Measurements from ENCODE around the gene NAGLU. TPM values are rescaled to one million over a fixed set of nuclear protein-coding genes. Genes with fewer than 3 reads are reported as not detected.

The NAGLU gene
- polyA plus RNA-seq, 1 donor (not counting 4 experiments of a cell fraction or from before 2014, with no cell fraction given) = 6.9 TPM

DNA sequence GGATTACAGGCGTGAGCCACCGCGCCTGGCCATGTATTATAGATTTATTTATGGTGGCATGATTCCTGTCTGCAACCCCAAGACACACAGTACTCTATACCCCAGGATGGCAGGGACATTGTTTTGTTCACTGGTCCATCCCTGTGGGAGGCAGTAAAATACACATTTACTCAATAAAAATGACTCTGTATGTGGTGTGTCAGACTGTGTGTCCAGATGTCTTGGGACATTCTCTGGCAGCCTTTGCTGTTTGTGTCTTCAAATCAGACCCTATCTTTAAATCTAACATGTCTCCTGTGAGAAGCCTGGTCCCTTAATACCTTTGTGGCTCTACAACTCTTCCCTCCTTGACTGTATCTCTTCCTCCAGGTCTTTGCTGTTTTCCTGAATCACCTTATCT, 24.2 kb downstream of the NAGLU start:
- Histone ChIP-seq H3K27ac (ENCODE audit: control insufficient read depth, insufficient read depth, low read length) (no peak overlapping the region), H3K9me1 (ENCODE audit: control insufficient read depth, extremely low read depth, insufficient read depth, low read length) (no peaks in the 10 kb centered on the region), H4K20me1 (ENCODE audit: control insufficient read depth, extremely low read depth, insufficient read depth, low read length) (no peaks in the 10 kb centered on the region), H3K9me3 (ENCODE audit: control insufficient read depth, low read depth, low read length) (no peaks in the 10 kb centered on the region), H3K36me3 (ENCODE audit: control insufficient read depth in 2 of 2, extremely low read depth in 1 of 2, insufficient read depth in 2 of 2, low read length in 2 of 2) (peaks cover 6 to 16% of the 10 kb centered on the region in 2 experiments), H3K4me3 (ENCODE audit: control insufficient read depth in 2 of 3, extremely low read depth in 1 of 3, insufficient read depth in 2 of 3, low read depth in 1 of 3, low read length in 3 of 3) (no peak overlapping the region), H3K9ac (ENCODE audit: control insufficient read depth, extremely low read depth, insufficient read depth, low read length) (no peak overlapping the region), H3K79me2 (ENCODE audit: control insufficient read depth, insufficient read depth, low read length) (peaks cover 22% of the 10 kb centered on the region), H3K4me2 (ENCODE audit: control insufficient read depth, extremely low read depth, insufficient read depth, low read depth, low read length) (no peak overlapping the region), H3K4me1 (ENCODE audit: control insufficient read depth, extremely low read depth, insufficient read depth, low read length) (peaks cover 22% of the 10 kb centered on the region), H2AFZ (ENCODE audit: control insufficient read depth, low read length) (no peak overlapping the region), H3K27me3 (ENCODE audit: control insufficient read depth, extremely low read depth, insufficient read depth, low read length) (no peaks in the 10 kb centered on the region)
- dilution Hi-C loops (cut with MboI; ENCODE audit: extremely low pct_ligation_motif_present, low sequenced_read_pairs) = no loop called here
- no peak for DNase-seq (ENCODE audit: low read depth, low spot score)
- FAIRE-seq = no peak
- TF ChIP-seq, protein P1, sequence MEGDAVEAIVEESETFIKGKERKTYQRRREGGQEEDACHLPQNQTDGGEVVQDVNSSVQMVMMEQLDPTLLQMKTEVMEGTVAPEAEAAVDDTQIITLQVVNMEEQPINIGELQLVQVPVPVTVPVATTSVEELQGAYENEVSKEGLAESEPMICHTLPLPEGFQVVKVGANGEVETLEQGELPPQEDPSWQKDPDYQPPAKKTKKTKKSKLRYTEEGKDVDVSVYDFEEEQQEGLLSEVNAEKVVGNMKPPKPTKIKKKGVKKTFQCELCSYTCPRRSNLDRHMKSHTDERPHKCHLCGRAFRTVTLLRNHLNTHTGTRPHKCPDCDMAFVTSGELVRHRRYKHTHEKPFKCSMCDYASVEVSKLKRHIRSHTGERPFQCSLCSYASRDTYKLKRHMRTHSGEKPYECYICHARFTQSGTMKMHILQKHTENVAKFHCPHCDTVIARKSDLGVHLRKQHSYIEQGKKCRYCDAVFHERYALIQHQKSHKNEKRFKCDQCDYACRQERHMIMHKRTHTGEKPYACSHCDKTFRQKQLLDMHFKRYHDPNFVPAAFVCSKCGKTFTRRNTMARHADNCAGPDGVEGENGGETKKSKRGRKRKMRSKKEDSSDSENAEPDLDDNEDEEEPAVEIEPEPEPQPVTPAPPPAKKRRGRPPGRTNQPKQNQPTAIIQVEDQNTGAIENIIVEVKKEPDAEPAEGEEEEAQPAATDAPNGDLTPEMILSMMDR (optimal IDR thresholded peaks at IDR 0.05 in 1 of 3, IDR thresholded peaks at IDR 0.05 in 1 of 3, conservative IDR thresholded peaks at IDR 0.05 in 1 of 3; ENCODE audit: extremely low read depth in 1 of 3, insufficient read depth in 2 of 3, low read length in 3 of 3) = no peak
- no peak for TF ChIP-seq EZH2 (IDR thresholded peaks at IDR 0.05; ENCODE audit: low read length)

- Histone ChIP-seq H4K20me1 (ENCODE audit: control insufficient read depth, extremely low read depth, insufficient read depth, low read length) (no peaks in the 10 kb centered on the region), H3K9me1 (ENCODE audit: control insufficient read depth, extremely low read depth, insufficient read depth, low read length) (no peaks in the 10 kb centered on the region), H3K4me3 (ENCODE audit: control insufficient read depth in 2 of 3, extremely low read depth in 1 of 3, insufficient read depth in 2 of 3, low read depth in 1 of 3, low read length in 3 of 3) (peak within 1 kb of the TSS; percentile 78 to 97 (median 96)), H3K4me2 (ENCODE audit: control insufficient read depth, extremely low read depth, insufficient read depth, low read depth, low read length) (peak within 1 kb of the TSS; percentile 83), H2AFZ (ENCODE audit: control insufficient read depth, low read length) (peak within 1 kb of the TSS; percentile 73), H3K36me3 (ENCODE audit: control insufficient read depth in 2 of 2, extremely low read depth in 1 of 2, insufficient read depth in 2 of 2, low read length in 2 of 2) (peaks cover 10 to 28% of the 10 kb centered on the region in 2 experiments), H3K4me1 (ENCODE audit: control insufficient read depth, extremely low read depth, insufficient read depth, low read length) (peaks cover 27% of the 10 kb centered on the region), H3K27me3 (ENCODE audit: control insufficient read depth, extremely low read depth, insufficient read depth, low read length) (no peaks in the 10 kb centered on the region), H3K27ac (ENCODE audit: control insufficient read depth, insufficient read depth, low read length) (peak within 1 kb of the TSS; percentile 88), H3K79me2 (ENCODE audit: control insufficient read depth, insufficient read depth, low read length) (peaks cover 22% of the 10 kb centered on the region), H3K9me3 (ENCODE audit: control insufficient read depth, low read depth, low read length) (no peaks in the 10 kb centered on the region), H3K9ac (ENCODE audit: control insufficient read depth, extremely low read depth, insufficient read depth, low read length) (peak within 1 kb of the TSS; percentile 94)
- DNase-seq (ENCODE audit: low read depth, low spot score) = peak; percentile 82
- FAIRE-seq = peak; percentile 79
- TF ChIP-seq, protein P1 (optimal IDR thresholded peaks at IDR 0.05 in 1 of 3, IDR thresholded peaks at IDR 0.05 in 1 of 3, conservative IDR thresholded peaks at IDR 0.05 in 1 of 3; ENCODE audit: extremely low read depth in 1 of 3, insufficient read depth in 2 of 3, low read length in 3 of 3) = no peak
- no peak for TF ChIP-seq EZH2 (IDR thresholded peaks at IDR 0.05; ENCODE audit: low read length)
- dilution Hi-C loops (cut with MboI; ENCODE audit: extremely low pct_ligation_motif_present, low sequenced_read_pairs) = no loop called here
Observed at GRCh38 chr17:42561897-42562387, 25.9 kb downstream of the NAGLU start, which contains the start of gene COASY. Gene COASY (plus strand): TSS chr17:42562148. CDS start chr17:42562623, 475 bp downstream.

All from keratinocyte (primary cell).